Prostate gland (tissue), 2 donors: ENCODE results near the gene OSBPL2. TPM values are rescaled to one million over a fixed set of nuclear protein-coding genes. Genes with fewer than 3 reads are reported as not detected.

Source experiments
- DNase-seq: peaks from one replicate; pipeline ENCODE4 v3.0.0-alpha.2; 2019; ENCODE audit warnings: low spot score
- H3K27ac ChIP-seq, 2 donors: fragments of 200-600 bp; sonication (generic); 2 replicates each; pipeline ENCODE4 v1.5.1; 2017 to 2019
- H3K27me3 ChIP-seq: fragments of 200-600 bp; sonication (generic); replicated peaks from 2 replicates; pipeline ENCODE4 v1.5.1; 2019; ENCODE audit not compliant: insufficient read depth
- H3K36me3 ChIP-seq, 2 donors: fragments of 200-600 bp; sonication (generic); 1 replicate in 1 of 2; 2 replicates in 1 of 2; pipeline versions ENCODE4 v1.5.1 to v1.8.1; 2017 to 2019
- H3K4me1 ChIP-seq: fragments of 200-600 bp; sonication (generic); replicated peaks from 2 replicates; pipeline ENCODE4 v1.5.1; 2019
- H3K4me3 ChIP-seq, 2 donors: fragments of 200-600 bp; sonication (generic); 2 replicates each; pipeline ENCODE4 v1.5.1; 2017 to 2019
- H3K9me3 ChIP-seq: fragments of 200-600 bp; sonication (generic); 2 replicates; pipeline ENCODE4 v1.5.1; 2017
- POLR2A ChIP-seq: fragments of 450-650 bp; IDR thresholded peaks from one replicate; pipeline ENCODE4 v1.6.1; 2016; ENCODE audit warnings: antibody characterized with exemption, mild to moderate bottlenecking
- POLR2AphosphoS5 ChIP-seq: sonication (generic); formaldehyde crosslinking; IDR thresholded peaks from one replicate; pipeline ENCODE4 v1.6.1; 2017; ENCODE audit warnings: antibody characterized with exemption
- WGBS: methylation state at CpG from one replicate; pipeline ENCODE4 v1.1.5; 2018; 5-methylcytosine and 5-hydroxymethylcytosine counted together
- intact Hi-C: fragments of 100-400 bp; cut with DNase I; formaldehyde crosslinking; loops from one replicate; pipeline ENCODE4 v1.14.2; 2022
- total RNA-seq, 2 donors: library from RNA; depleted of rRNA; stranded (reverse); fragments of >200 nt; gene quantifications; one replicate each; pipeline ENCODE4 v1.1.0, GENCODE V29; 2016
- TF ChIP-seq, protein P1 (sequence below), 4 experiments: fragments of 200-600 bp in 2 of 4; fragments of 450-650 bp in 2 of 4; sonication (generic) in 2 of 4; IDR thresholded peaks; 1 replicate in 3 of 4; 2 replicates in 1 of 4; pipeline ENCODE4 v1.5.1; 2016 to 2019; ENCODE audit warnings: antibody characterized with exemption in 4 of 4, mild to moderate bottlenecking in 2 of 4, moderate library complexity in 2 of 4

Gene OSBPL2
- total RNA-seq, 2 donors from 2014 or later: 33.5 to 50.6 TPM

DNA sequence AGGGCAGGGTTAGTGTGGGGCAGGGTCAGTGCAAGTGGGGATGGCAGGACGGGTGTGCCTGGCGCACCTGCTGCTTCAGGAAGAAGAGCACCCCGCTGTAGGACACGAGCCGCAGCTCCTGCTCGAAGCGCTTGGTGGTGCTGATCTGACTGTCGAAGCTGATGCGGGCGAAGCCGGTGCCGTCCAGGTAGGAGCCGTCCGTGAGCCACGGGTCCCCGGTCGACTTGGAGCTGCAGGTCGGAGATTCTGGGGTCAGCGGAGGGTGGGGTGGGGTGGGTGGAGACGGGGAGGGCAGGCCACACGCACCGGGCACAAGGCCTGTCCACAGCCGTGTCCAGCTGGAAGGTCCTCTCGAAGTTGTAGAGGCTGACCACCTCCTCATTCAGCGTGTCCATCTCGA lies 74.7 kb downstream of the OSBPL2 start:
- no peaks in the 10 kb centered on the region for H3K27me3 ChIP-seq
- peaks cover 19 to 21% of the 10 kb centered on the region in 2 donors for H3K36me3 ChIP-seq
- DNase-seq: no peak
- no peak overlapping the region for H3K4me3 ChIP-seq
- 96% methylated on average over 26 of the region's 26 CpGs for WGBS
- TF ChIP-seq POLR2AphosphoS5 (no peak), POLR2A (no peak)
- TF ChIP-seq, protein P1, sequence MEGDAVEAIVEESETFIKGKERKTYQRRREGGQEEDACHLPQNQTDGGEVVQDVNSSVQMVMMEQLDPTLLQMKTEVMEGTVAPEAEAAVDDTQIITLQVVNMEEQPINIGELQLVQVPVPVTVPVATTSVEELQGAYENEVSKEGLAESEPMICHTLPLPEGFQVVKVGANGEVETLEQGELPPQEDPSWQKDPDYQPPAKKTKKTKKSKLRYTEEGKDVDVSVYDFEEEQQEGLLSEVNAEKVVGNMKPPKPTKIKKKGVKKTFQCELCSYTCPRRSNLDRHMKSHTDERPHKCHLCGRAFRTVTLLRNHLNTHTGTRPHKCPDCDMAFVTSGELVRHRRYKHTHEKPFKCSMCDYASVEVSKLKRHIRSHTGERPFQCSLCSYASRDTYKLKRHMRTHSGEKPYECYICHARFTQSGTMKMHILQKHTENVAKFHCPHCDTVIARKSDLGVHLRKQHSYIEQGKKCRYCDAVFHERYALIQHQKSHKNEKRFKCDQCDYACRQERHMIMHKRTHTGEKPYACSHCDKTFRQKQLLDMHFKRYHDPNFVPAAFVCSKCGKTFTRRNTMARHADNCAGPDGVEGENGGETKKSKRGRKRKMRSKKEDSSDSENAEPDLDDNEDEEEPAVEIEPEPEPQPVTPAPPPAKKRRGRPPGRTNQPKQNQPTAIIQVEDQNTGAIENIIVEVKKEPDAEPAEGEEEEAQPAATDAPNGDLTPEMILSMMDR (IDR thresholded peaks at IDR 0.05): no peak
- H3K27ac ChIP-seq: no peak overlapping the region
- no peaks in the 10 kb centered on the region for H3K9me3 ChIP-seq
- peaks cover 4% of the 10 kb centered on the region for H3K4me1 ChIP-seq
- intact Hi-C loops: no loop called here

- no peak overlapping the region for H3K27ac ChIP-seq
- TF ChIP-seq POLR2AphosphoS5 (no peak), POLR2A (no peak)
- TF ChIP-seq, protein P1 (IDR thresholded peaks at IDR 0.05): no peak
- WGBS: 92% methylated on average over 55 of the region's 55 CpGs
- intact Hi-C loops: no loop called here
- DNase-seq: no peak
- no peaks in the 10 kb centered on the region for H3K9me3 ChIP-seq
- H3K36me3 ChIP-seq: peaks cover 14 to 19% of the 10 kb centered on the region in 2 donors
- H3K27me3 ChIP-seq: no peaks in the 10 kb centered on the region
- H3K4me1 ChIP-seq: no peaks in the 10 kb centered on the region
- H3K4me3 ChIP-seq: no peak overlapping the region
Observed at GRCh38 chr20:62313460-62314338, 75.4 kb downstream of the OSBPL2 start.

DNA sequence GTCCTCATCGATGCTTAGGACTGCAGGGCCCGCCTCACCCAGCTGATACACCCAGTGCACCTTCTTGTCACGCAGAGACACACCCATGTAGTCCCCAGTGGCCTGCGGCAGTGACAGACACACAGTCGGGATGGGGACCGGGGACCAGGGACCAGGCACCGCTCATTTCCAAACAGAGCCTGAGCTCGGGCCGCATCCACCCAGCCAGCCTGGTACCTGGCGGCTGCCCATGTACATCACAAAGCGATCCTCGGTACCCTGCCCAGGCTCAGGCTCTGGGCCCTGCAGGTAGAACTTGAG lies 76.0 kb downstream of the OSBPL2 start:
- H3K36me3 ChIP-seq: peaks cover 14 to 19% of the 10 kb centered on the region in 2 donors
- 84% methylated on average over 11 of the region's 12 CpGs for WGBS
- DNase-seq: no peak
- no peak overlapping the region for H3K27ac ChIP-seq
- H3K4me3 ChIP-seq: no peak overlapping the region
- H3K4me1 ChIP-seq: no peaks in the 10 kb centered on the region
- H3K27me3 ChIP-seq: no peaks in the 10 kb centered on the region
- no peak for TF ChIP-seq POLR2A
- no peak for TF ChIP-seq POLR2AphosphoS5
- TF ChIP-seq, protein P1 (IDR thresholded peaks at IDR 0.05): no peak
- H3K9me3 ChIP-seq: no peaks in the 10 kb centered on the region
- intact Hi-C loops: no loop called here

DNA sequence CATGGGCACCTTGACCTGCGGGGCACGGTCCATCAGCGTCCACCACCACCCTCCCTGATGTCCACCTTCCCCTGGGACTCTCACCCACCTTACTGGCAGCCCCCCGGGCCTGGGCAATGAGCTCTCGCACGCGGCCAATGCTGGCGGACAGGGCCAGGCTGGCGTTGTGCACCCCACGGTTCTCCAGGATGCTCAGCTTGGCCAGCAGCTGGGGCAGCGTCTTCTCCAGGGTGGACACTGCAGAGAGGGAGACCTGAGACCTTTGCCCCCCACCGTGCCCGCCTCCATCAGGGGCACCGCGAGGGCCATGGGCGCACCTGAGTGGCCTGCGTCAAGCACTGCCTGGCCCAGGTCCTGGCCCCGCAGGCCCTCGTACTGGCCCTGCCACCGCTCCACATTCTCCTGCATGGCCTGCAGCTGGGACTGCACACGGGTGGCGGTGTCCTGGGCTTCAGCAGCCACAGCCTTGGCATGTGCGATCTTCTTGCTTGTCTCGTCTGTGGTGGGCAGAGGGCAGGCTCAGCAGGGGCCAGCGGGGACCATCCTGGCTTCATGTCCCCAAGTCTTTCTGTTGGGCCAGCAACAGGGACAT lies 76.5 kb downstream of the OSBPL2 start:
- intact Hi-C loops: no loop called here
- peaks cover 14 to 19% of the 10 kb centered on the region in 2 donors for H3K36me3 ChIP-seq
- 94% methylated on average over 25 of the region's 25 CpGs for WGBS

More for the DNA sequence above, 76.5 kb downstream of the OSBPL2 start:
- no peaks in the 10 kb centered on the region for H3K9me3 ChIP-seq
- no peak for TF ChIP-seq POLR2AphosphoS5
- TF ChIP-seq POLR2A: no peak
- TF ChIP-seq, protein P1 (IDR thresholded peaks at IDR 0.05): no peak
- H3K4me3 ChIP-seq: no peak overlapping the region
- no peak overlapping the region for H3K27ac ChIP-seq
- no peaks in the 10 kb centered on the region for H3K4me1 ChIP-seq
- H3K27me3 ChIP-seq: no peaks in the 10 kb centered on the region
- DNase-seq: no peak
